Ovary (tissue), 9 donors: ENCODE measurements around the gene SCUBE2. TPM values are rescaled to one million over a fixed set of nuclear protein-coding genes. Genes with fewer than 3 reads are reported as not detected.

Experiments used
- DNase-seq, 5 donors: peaks; one replicate each; pipeline ENCODE4 v3.0.0-alpha.2; 2019 to 2020
- H3K27ac ChIP-seq, 2 donors: fragments of 200-600 bp; one replicate each; pipeline versions ENCODE4 v1.5.1 to v1.8.0; 2019 to 2022
- H3K27me3 ChIP-seq: fragments of 200-600 bp; one replicate; pipeline ENCODE4 v1.8.0; 2022
- H3K36me3 ChIP-seq: fragments of 200-600 bp; sonication (generic); one replicate; pipeline ENCODE4 v1.5.1; 2019
- H3K4me1 ChIP-seq: one replicate; pipeline ENCODE4 v1.8.1; 2013; ENCODE audit warnings: mild to moderate bottlenecking, moderate library complexity; ENCODE audit not compliant: insufficient read depth
- H3K4me3 ChIP-seq: fragments of 200-600 bp; sonication (generic); one replicate; pipeline ENCODE4 v1.5.1; 2017
- H3K9me3 ChIP-seq, 2 donors: fragments of 200-600 bp in 1 of 2; sonication (generic) in 1 of 2; one replicate each; pipeline versions ENCODE4 v1.5.1 to v1.8.1; 2013 to 2019; ENCODE audit warnings: mild to moderate bottlenecking in 1 of 2, moderate library complexity in 1 of 2
- EP300 ChIP-seq: sonication (generic); formaldehyde crosslinking; IDR thresholded peaks from one replicate; pipeline ENCODE4 v1.6.1; 2017; ENCODE audit warnings: antibody characterized with exemption
- POLR2A ChIP-seq: fragments of 450-650 bp; IDR thresholded peaks from one replicate; pipeline ENCODE4 v1.6.1; 2017; ENCODE audit warnings: antibody characterized with exemption, mild to moderate bottlenecking, moderate library complexity
- WGBS, 3 donors: extraction: QIAGEN DNeasy Blood & Tissue Kit in 1 of 3; methylation state at CpG; one replicate each; pipeline versions ENCODE4 v1.1.5 to v1.1.7; 2013 to 2017; 5-methylcytosine and 5-hydroxymethylcytosine counted together
- intact Hi-C, 4 donors: fragments of 100-400 bp; cut with DNase I; formaldehyde crosslinking; loops; one replicate each; pipeline versions ENCODE4 v1.11.0 to v1.15.1; 2022 to 2023
- polyA plus RNA-seq, 2 donors: library from polyadenylated mRNA; stranded (reverse); fragments of 200-250 nt in 1 of 2; fragments of 350-450 nt in 1 of 2; fragmentation: Illumina TruSeq in 1 of 2; extraction: RNeasy Lipid Tissue Mini Kit (QIAGEN cat#74804) in 1 of 2; gene quantifications; one replicate each; pipeline ENCODE4 v1.2.3, GENCODE V29; 2013 to 2014
- total RNA-seq, 7 donors: library from RNA; depleted of rRNA in 2 of 7; stranded (reverse); fragments of >200 nt in 2 of 7; fragmentation: NEBNext Ultra II Directional in 3 of 7; extraction: Animal tissue kit (Norgen Biotek cat#: 25700) in 3 of 7; gene quantifications; one replicate each; pipeline versions ENCODE4 v1.1.0 to v1.2.4, GENCODE V29; 2016 to 2023
- TF ChIP-seq, protein P1 (sequence below), 3 donors: fragments of 450-650 bp in 2 of 3; fragments of 200-600 bp in 1 of 3; IDR thresholded peaks; one replicate each; pipeline versions ENCODE4 v1.5.1 to v1.8.0; 2016 to 2022; ENCODE audit warnings: antibody characterized with exemption in 3 of 3, mild to moderate bottlenecking in 1 of 3
- donor health status: DM: no; HTN: no; CAD: no; lungs with moderate emphysema.
- donor health status: DM: no; HTN: no; CAD: no.
- donor health status: Bipolar disorder and iron deficiency.
- donor health status: DM: yes; HTN: yes; CAD: no.
- donor health status: DM: no; HTN: no; CAD: no.
- donor health status: DM: yes; HTN: yes; CAD: no.

The SCUBE2 gene
- total and polyA plus RNA-seq, 9 donors = 0.12 to 8.2 (median 1.00) TPM

DNA sequence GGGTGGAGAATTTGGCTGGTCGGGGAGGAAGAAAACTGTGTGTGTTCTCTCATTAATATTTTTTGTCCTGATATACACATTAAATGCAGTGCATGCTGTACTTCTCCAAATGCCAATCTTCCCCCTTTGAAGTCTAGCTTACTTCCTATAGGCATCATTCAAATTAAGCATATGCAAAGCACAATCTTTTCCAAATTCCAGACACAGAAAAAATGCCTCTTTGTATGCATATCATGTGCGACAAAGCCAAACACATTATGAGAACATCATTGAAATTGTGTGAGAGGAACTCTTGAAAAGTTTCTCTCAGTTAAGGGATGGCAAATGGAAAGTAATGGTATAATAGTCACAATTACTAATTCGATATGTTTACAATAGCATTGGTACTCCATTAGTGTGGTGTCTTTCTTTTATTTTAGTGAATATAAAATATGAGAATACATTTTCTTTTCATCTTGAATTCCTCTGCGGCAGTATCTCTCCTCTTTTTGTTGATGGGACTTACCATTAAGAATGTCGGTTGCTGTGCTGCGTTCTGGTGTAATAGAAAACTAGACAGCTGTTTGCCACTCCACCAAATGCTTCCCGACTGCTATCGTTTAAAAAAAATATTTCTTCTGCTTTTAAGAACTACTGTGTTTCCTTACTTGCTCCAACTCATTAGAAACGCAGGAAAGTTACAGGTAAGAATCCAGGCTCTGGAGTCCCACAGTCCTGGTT, 68.3 kb downstream of the SCUBE2 start:
- Histone ChIP-seq H3K9me3 (no peaks in the 10 kb centered on the region), H3K36me3 (no peaks in the 10 kb centered on the region), H3K4me3 (no peak overlapping the region), H3K27ac (no peak overlapping the region), H3K4me1 (peaks cover 2% of the 10 kb centered on the region), H3K27me3 (no peaks in the 10 kb centered on the region)
- intact Hi-C loops = no loop called here
- TF ChIP-seq, protein P1, sequence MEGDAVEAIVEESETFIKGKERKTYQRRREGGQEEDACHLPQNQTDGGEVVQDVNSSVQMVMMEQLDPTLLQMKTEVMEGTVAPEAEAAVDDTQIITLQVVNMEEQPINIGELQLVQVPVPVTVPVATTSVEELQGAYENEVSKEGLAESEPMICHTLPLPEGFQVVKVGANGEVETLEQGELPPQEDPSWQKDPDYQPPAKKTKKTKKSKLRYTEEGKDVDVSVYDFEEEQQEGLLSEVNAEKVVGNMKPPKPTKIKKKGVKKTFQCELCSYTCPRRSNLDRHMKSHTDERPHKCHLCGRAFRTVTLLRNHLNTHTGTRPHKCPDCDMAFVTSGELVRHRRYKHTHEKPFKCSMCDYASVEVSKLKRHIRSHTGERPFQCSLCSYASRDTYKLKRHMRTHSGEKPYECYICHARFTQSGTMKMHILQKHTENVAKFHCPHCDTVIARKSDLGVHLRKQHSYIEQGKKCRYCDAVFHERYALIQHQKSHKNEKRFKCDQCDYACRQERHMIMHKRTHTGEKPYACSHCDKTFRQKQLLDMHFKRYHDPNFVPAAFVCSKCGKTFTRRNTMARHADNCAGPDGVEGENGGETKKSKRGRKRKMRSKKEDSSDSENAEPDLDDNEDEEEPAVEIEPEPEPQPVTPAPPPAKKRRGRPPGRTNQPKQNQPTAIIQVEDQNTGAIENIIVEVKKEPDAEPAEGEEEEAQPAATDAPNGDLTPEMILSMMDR (IDR thresholded peaks at IDR 0.05) = no peak
- TF ChIP-seq POLR2A (no peak), EP300 (no peak)
- DNase-seq = no peak
- WGBS, 3 donors = 94 to 95% (median 94%) methylated on average over 9 of the region's 9 CpGs

GRCh38 chr11:9020916-9021315, 70.5 kb downstream of the SCUBE2 start:
- H3K4me3 ChIP-seq = no peak overlapping the region
- peaks cover 2% of the 10 kb centered on the region for H3K4me1 ChIP-seq
- no peak for DNase-seq
- no peaks in the 10 kb centered on the region for H3K27me3 ChIP-seq
- no peaks in the 10 kb centered on the region for H3K9me3 ChIP-seq
- H3K27ac ChIP-seq = no peak overlapping the region
- intact Hi-C loops = no loop called here
- H3K36me3 ChIP-seq = no peaks in the 10 kb centered on the region
- no peak for TF ChIP-seq EP300
- TF ChIP-seq POLR2A = no peak
- TF ChIP-seq, protein P1 (IDR thresholded peaks at IDR 0.05) = no peak
- WGBS, 3 donors = 39 to 48% (median 41%) methylated on average over 8 of the region's 8 CpGs

- Histone ChIP-seq H3K36me3 (no peaks in the 10 kb centered on the region), H3K27ac (no peak overlapping the region), H3K9me3 (no peaks in the 10 kb centered on the region), H3K27me3 (no peaks in the 10 kb centered on the region), H3K4me3 (no peak overlapping the region), H3K4me1 (peaks cover 2% of the 10 kb centered on the region)
- WGBS, 3 donors = 93 to 94% (median 94%) methylated on average over 6 of the region's 6 CpGs
- no peak for DNase-seq
- TF ChIP-seq POLR2A = no peak
- TF ChIP-seq, protein P1 (IDR thresholded peaks at IDR 0.05) = no peak
- no peak for TF ChIP-seq EP300
- intact Hi-C loops = loop anchor here in 1 of 4 donors (5.0 kb wide), 1 partner anchor 117 kb away; no protein-coding TSS in a partner anchor
Measured at GRCh38 chr11:9019861-9020260, 71.5 kb downstream of the SCUBE2 start.

- no peak for DNase-seq
- Histone ChIP-seq H3K27me3 (no peaks in the 10 kb centered on the region), H3K36me3 (no peaks in the 10 kb centered on the region), H3K9me3 (no peaks in the 10 kb centered on the region), H3K4me1 (peaks cover 2% of the 10 kb centered on the region), H3K4me3 (no peak overlapping the region), H3K27ac (no peak overlapping the region)
- intact Hi-C loops = loop anchor here in 1 of 4 donors (5.0 kb wide), 1 partner anchor 120 kb away; no protein-coding TSS in a partner anchor
- TF ChIP-seq, protein P1 (IDR thresholded peaks at IDR 0.05) = no peak
- no peak for TF ChIP-seq POLR2A
- no peak for TF ChIP-seq EP300
- 76 to 89% (median 82%) methylated on average over 5 of the region's 5 CpGs for WGBS, 3 donors
Measured at GRCh38 chr11:9017773-9018172, 73.6 kb downstream of the SCUBE2 start.
